ENCODE measurements around the gene ZNF189.

DNA sequence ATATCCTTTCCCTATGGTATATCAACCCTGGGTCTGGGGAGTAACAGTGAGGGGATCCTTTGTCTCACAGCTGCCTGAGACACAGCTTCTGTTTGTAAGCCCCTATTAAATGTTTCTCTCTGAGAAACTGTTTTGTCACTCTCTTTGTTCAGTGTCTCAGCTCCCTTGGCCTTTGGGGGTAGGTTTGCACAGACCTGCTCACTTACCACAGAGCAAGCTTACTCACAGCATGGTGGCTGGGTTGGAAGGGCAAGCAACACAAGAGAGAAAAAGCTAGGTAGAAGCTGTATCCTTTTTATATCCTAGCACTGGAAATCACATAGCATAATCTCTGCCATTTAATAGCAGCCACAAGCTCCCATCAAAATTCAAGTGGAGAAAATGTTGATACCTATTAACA is 18.4 kb upstream of the ZNF189 start:
- TF ChIP-seq, protein P1, sequence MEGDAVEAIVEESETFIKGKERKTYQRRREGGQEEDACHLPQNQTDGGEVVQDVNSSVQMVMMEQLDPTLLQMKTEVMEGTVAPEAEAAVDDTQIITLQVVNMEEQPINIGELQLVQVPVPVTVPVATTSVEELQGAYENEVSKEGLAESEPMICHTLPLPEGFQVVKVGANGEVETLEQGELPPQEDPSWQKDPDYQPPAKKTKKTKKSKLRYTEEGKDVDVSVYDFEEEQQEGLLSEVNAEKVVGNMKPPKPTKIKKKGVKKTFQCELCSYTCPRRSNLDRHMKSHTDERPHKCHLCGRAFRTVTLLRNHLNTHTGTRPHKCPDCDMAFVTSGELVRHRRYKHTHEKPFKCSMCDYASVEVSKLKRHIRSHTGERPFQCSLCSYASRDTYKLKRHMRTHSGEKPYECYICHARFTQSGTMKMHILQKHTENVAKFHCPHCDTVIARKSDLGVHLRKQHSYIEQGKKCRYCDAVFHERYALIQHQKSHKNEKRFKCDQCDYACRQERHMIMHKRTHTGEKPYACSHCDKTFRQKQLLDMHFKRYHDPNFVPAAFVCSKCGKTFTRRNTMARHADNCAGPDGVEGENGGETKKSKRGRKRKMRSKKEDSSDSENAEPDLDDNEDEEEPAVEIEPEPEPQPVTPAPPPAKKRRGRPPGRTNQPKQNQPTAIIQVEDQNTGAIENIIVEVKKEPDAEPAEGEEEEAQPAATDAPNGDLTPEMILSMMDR (IDR thresholded peaks at IDR 0.05), result no peak
- TF ChIP-seq POLR2A (IDR thresholded peaks at IDR 0.05; ENCODE audit: low read length) (no peak), ESRRA (IDR thresholded peaks at IDR 0.05; ENCODE audit: borderline replicate concordance, low read length) (no peak), HES2 (IDR thresholded peaks at IDR 0.05) (no peak), RNF2 (IDR thresholded peaks at IDR 0.05; ENCODE audit: borderline replicate concordance, low read depth) (no peak), RFX5 (IDR thresholded peaks at IDR 0.05) (no peak), FOSL2 (IDR thresholded peaks at IDR 0.05) (no peak), FOSL2 (CRISPR knock-in tag; IDR thresholded peaks at IDR 0.05) (no peak)

Data from A549 (cell line).